ENCODE data around the gene SLC25A29.

- TF ChIP-seq CTCF (conservative IDR thresholded peaks at IDR 0.05 in 1 of 2, IDR thresholded peaks at IDR 0.05 in 1 of 2; ENCODE audit: extremely low read depth in 1 of 2, insufficient read depth in 1 of 2, low read depth in 1 of 2, low read length in 2 of 2) (no peak), EZH2 (IDR thresholded peaks at IDR 0.05; ENCODE audit: borderline replicate concordance, low read length) (no peak)
These were observed 33.6 kb upstream of the SLC25A29 start for GRCh38 chr14:100339766-100340422.
